GM18861 (cell line): ENCODE results near the gene PPP1R9B.

Experiments
- ATAC-seq: cut with Tn5 transposase; IDR thresholded peaks from one replicate; pipeline ENCODE4 v1.9.1; 2021; ENCODE audit not compliant: unreplicated experiment

PPP1R9B gene

GRCh38 chr17:50157891-50158290 lies 7.4 kb upstream of the PPP1R9B start:
- ATAC-seq: no peak

GRCh38 chr17:50155115-50155819 lies 4.8 kb upstream of the PPP1R9B start:
- no peak for ATAC-seq

GRCh38 chr17:50154604-50155003 lies 4.1 kb upstream of the PPP1R9B start:
- no peak for ATAC-seq

- ATAC-seq: no peak
Measured at GRCh38 chr17:50153650-50154575, 3.4 kb upstream of the PPP1R9B start.

- ATAC-seq: no peak
Measured at GRCh38 chr17:50152736-50153135, 2.3 kb upstream of the PPP1R9B start.

- no peak for ATAC-seq
Measured at GRCh38 chr17:50151937-50152547, 1.6 kb upstream of the PPP1R9B start.

- ATAC-seq: peak; percentile 35
Measured at GRCh38 chr17:50151041-50151936, 812 bp upstream of the PPP1R9B start.

GRCh38 chr17:50149417-50150353 lies 792 bp downstream of the PPP1R9B start:
- no peak for ATAC-seq

GRCh38 chr17:50149091-50149416 lies 1.4 kb downstream of the PPP1R9B start:
- no peak for ATAC-seq

GRCh38 chr17:50148226-50149090 lies 2.0 kb downstream of the PPP1R9B start:
- peak; percentile 23 for ATAC-seq

- ATAC-seq: no peak
Measured at GRCh38 chr17:50147841-50148225, 2.6 kb downstream of the PPP1R9B start.

GRCh38 chr17:50146927-50147665 lies 3.4 kb downstream of the PPP1R9B start:
- no peak for ATAC-seq

GRCh38 chr17:50146230-50146926 lies 4.1 kb downstream of the PPP1R9B start:
- no peak for ATAC-seq

GRCh38 chr17:50145532-50146229 lies 4.8 kb downstream of the PPP1R9B start:
- ATAC-seq: no peak

GRCh38 chr17:50144845-50145531 lies 5.5 kb downstream of the PPP1R9B start:
- ATAC-seq: no peak

GRCh38 chr17:50144355-50144754 lies 6.1 kb downstream of the PPP1R9B start:
- ATAC-seq: no peak
